Ramos (cell line): ENCODE measurements around the gene SLA2.
"Not testable (repeated sequence)": the region's sequence is repeated elsewhere in the genome, so short reads cannot be mapped to it uniquely, and the experiment has no call there.

Source experiments
- in situ Hi-C: fragments of 300-500 bp; cut with MboI; formaldehyde crosslinking; loops from one replicate; pipeline ENCODE4 v1.14.3; 2022; ENCODE audit warnings: low sequenced_read_pairs; ENCODE audit not compliant: unreplicated experiment

The SLA2 gene, protein sequence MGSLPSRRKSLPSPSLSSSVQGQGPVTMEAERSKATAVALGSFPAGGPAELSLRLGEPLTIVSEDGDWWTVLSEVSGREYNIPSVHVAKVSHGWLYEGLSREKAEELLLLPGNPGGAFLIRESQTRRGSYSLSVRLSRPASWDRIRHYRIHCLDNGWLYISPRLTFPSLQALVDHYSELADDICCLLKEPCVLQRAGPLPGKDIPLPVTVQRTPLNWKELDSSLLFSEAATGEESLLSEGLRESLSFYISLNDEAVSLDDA

DNA sequence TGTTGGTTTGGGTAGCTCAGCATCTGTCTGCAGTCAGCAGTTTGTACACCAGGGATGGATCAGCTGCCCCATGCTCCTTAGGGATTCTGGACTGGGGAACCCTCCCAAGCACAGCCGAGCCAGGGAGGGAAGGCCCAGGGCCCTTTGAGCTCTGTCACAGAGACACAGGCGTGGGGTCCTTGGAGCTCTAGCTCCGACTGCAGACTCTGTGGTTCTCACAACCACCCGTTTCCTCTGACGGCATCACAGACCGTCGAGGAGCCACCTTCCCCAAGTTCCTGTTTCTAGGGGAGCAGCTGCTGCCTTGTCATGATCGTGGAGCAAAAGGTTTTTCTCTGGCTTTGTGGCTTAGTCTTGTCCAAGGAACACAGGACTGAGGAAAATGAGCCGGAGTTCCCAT lies at the start of gene SLA2:
TSS of gene SLA2 (minus strand) at position 199 of the 400 bp plus-strand sequence. CDS start 4,861 bp downstream, outside the sequence.
- in situ Hi-C loops, result no loop called here

DNA sequence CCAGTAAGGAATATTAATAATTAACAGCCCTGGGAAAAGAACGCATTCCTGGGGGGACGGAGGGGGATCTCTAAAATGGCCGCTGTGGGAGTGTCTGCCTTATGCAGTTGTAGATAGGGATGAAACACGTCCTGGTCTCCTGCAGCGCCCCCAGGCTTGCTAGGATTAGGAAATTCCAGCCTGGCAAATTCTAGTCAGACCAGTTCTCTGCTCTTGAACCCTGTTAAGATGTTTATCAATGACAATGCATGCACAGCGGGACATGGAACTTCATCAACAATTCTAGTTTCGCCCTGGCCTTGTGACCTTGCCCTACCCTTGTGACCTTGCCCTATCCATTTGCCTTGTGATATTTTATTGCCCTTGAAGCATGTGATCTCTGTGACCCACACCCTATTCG lies 49.5 kb upstream of the SLA2 start:
- in situ Hi-C loops, result not testable (repeated sequence)

DNA sequence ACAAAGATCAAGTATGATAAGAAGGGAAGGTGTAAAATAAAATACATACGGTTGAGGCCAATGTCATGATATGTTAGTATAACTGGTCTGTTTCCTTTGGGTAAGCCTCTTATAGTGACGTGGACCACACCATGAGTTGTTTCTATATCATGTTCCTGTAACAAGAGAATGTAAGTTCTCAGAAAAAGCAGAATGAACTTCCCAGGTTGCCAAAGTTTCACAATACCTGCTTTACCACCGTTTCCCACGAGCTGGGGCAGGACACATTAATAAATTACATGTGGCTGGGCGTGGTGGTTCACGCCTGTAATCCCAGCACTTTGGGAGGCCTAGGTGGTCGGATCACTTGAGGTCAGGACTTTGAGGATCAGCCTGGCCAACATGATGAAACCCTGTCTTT lies 42.6 kb upstream of the SLA2 start:
- in situ Hi-C loops, result no loop called here

DNA sequence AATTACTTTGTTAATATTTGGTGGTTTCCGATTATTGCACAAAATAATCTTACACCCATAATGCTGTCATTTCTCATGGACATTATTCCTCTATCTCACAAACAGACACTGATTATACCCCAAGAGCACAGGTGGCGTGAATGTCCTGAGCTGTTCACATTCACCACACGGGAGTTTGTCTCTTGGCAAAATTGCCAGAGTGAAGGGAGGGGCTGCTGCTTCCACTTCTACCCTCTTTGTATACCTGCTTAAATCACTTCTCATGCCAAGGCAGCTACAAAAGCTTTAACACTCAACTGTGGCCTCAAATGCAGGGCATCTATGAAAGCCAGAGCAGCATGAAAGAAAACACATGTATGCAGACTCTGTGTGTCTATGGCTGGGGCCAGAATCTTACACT lies 41.9 kb upstream of the SLA2 start:
- in situ Hi-C loops, result no loop called here

DNA sequence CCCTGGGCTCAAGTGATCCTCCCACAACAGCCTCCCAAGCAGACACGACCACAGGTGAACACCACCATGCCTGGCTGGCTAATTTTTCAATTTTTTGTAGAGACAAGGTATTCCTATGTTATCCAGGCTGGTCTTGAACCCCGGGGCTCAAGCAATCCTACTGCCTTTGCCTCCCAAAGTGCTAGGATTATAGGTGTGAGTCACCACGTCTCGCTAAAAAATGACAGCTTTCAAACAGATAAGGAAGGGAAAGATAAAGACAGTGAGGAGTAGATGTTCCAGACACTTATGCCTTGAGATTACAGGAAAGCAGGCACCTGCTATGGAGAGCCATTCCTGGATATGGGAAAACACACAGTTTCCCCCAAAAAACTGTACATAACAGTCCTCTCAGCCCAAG lies 40.9 kb upstream of the SLA2 start:
- in situ Hi-C loops, result no loop called here

DNA sequence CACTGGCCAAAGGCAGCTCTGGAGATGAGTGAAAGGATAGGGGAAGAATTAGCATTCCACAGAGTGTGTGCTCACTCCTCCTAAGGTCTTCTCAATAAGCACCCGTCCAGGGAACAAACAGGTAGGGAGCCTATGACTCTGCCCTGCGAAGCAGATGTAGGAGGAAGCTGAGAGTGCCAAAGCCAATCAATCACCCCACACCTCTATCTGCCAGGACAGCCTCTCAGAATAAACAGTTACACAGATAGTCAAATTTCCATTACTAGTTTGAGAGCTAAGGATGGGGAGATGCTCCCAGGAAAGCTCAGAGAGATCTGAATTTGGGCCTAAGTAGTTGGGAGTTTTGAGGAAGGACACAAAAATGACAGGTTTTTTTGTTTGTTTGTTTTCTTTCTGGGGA lies 40.5 kb upstream of the SLA2 start:
- in situ Hi-C loops, result no loop called here

DNA sequence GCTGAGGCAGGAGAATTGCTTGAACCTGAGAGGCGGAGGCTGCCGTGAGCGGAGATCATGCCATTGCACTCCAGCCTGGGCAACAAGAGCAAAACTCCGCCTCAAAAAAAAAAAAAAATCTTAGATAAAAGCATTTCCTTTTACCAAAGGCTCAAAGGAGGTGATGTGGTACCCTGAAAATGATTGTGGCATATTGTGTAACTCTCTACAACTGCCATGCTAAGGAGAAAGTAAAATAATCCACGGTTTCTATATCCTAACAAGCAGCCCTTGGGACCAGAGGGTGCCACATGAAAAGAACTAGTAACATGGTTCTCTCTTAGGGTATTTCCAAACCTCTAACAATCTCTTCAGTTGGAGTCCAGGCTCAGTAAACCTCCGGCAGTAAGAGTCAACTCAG lies 38.8 kb upstream of the SLA2 start:
- in situ Hi-C loops, result no loop called here

DNA sequence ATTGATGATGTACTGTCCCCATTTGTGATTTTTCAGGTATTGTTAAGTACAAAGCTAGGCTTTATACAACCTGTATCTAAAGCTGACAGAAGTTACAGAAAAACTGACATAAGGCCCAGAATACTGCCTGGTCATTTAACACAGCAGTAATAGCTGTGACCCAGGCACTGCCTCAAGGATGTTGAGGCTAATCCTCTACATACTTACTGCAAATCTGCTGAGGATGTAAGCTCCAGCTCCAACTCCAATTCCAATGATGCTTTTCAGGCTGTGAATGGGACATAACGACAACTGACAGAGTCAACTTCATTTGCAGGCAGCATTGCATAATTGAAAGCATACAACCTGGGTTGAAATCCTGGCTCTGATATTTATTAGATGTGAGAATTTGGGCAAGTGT lies 36.3 kb upstream of the SLA2 start:
- in situ Hi-C loops, result no loop called here

DNA sequence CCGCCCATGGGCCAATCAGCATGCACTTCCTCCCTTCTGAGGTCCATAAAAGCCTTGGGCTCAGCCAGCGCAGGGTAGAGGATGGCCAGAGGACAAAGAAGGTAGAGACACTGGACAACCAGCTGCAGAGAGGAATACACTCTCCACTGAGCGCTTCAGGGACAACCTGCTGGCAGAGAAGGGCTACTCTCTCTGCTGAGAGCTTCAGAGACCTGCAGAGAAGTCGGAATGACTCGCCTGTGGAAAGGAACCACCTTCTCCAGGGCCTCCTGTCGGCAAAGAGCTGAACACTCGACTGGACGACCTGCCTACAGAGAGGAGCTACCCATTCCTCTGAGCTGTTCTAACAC lies 31.4 kb upstream of the SLA2 start:
- in situ Hi-C loops, result no loop called here

DNA sequence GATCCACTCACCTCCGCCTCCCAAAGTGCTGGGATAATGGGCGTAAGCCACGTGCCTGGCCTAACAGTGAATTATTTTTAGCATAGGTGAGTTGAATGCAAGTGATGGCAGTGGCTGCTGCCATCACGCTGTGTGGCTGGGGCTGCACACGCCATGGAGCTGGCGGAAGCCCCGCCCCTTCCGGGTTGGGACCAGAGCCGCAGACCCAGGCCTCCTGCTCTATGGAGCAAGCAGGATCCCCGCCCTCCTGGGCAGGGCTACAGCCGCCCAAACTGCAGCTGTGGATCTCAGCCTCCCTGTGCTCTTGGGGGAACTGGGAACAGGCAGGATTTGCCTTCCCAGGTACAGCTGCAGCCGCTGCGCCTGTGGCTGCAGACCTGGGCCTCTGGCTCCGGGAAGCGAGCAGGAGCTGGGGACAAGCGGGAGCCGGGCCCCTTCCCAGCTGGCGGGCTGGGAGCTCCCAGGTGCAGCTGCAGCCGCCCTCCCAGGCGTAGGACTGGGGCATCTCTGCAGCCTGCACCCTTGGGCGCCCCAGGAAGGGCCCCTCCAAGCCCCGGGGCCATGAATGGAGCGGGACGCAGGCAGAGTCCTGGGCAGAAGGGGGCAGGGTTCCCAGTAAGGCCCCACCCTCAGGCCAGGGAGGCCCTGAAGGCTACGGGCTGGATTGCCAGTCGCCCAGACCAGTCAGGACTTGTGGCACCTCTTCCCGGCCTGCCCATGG lies 30.9 kb upstream of the SLA2 start:
- in situ Hi-C loops, result no loop called here

DNA sequence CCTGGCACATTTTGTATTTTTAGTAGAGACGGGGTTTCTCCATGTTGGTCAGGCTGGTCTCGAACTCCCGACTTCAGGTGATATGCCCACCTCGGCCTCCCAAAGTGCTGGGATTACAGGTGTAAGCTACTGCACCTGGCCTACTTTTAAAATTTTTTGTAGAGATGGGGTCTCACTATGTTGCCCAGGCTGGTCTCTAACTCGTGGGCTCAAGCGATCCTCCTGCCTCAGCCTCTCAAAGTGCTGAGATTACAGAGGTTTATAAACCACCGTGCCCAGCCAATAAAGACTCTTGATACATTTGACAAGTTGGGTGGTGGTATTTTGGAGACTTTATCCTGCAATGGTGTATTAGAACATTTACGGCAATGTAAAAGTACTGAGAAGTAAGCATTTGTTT lies 29.5 kb upstream of the SLA2 start:
- in situ Hi-C loops, result not testable (repeated sequence)

DNA sequence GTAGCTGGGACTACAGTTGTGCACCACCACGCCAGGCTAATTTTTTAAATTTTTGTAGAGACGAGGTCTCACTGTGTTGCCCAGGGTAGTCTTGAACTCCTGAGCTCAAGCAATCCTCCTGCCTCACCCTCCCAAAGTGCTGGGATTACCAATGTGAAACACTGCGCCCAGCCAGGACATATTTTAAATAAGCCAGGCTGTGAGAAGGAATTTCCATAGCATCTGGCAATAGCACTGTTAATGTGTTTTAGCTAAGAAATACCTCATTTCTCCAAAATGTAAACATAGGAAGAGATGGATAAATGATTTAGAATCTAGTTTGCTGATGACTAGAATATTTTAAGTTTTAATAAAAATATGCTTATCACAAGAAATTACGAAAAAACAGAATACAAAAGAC lies 27.0 kb upstream of the SLA2 start:
- in situ Hi-C loops, result no loop called here

DNA sequence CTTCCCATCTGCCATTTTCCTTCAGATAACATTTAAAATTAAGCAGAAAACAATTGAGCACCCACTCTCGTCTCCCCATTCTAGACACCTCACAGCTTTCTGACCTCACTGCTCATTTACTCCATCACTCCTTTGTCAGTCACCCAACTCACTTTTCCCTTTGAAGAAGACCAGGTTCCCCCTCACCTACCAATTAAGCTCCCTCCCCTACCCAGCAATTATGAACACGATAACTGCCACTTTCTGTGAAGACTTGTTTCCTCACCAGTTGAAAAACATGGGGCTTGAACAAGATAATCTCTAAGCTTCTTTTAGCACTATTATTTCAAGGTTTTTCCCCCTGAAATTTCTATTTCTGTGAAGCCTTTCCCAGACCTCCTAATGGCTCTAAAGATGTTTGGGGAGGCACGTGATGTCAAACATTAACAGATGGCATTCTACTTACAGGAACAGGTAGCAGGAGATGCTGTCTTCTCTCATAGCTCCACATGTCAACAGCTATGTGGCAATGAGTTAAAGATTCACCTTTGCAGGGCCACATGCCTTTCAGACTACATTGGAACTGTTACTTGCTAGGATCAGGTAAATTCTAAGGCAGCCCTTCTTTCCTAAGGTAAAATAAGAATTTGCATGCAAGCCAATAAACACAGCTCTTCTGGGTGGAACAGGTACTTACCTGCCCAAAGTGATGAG lies 24.8 kb upstream of the SLA2 start:
- in situ Hi-C loops, result no loop called here

DNA sequence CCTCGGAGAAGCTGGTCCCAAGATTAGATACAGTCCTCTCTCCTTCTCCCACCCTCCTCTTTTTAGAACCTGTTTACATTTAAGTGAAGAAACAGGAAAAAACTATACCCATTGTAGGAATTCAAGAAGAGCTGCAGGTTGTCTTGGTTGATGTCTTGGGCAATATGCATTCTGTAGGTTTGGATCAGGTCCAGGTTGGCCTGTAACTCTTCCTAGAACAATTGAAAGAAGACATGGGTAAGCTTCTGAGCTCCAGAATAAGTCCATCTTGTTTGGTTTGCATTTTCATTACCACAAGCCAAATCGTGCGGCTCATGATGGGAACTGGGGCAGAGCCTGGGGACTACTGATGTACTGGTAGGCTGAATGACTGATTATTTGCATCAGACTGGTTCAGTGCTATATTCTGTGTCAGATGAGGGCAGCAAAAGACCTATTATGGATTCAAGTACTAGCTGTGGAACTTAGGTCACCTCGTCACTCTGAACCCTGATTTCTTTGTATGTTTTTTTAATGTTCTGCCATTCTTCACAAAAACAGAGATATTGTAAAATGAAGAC lies 20.3 kb upstream of the SLA2 start:
- in situ Hi-C loops, result no loop called here

DNA sequence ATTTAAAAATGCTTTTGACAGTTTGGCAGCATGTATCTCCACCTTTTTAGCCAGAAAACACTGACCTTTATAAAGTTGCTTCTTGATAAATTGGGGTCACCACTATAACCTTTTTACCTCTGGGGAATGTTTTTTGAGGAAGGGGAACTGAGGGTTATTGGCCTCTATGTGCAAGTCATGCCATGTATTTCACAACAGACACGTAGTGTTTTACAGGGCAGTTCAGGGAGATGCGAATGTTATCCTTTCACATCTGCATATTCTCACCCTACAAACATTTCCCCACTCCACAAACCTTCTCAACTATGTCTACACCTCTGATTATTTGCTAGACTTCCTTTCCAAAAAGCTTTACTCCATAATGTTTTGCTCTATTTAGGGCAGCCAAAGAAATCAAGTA lies 17.0 kb upstream of the SLA2 start:
- in situ Hi-C loops, result no loop called here

DNA sequence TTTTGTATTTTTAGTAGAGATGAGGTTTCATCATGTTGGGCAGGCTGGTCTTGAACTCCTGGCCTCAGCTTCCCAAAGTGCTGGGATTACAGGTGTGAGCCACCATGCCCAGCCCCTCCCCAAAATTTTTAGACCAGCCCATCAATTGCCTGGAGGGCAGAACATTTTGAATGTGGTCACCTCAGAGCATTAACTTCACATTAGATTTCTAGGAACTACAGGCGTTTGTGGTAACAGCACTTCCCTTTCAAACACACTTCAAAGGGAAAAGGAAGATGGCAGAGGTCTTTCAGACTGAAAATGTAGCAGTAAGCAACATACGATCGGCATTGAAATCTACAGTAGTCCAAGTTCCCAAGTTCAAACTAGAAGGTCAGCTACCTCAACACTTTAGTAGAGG lies 12.3 kb upstream of the SLA2 start:
- in situ Hi-C loops, result no loop called here

DNA sequence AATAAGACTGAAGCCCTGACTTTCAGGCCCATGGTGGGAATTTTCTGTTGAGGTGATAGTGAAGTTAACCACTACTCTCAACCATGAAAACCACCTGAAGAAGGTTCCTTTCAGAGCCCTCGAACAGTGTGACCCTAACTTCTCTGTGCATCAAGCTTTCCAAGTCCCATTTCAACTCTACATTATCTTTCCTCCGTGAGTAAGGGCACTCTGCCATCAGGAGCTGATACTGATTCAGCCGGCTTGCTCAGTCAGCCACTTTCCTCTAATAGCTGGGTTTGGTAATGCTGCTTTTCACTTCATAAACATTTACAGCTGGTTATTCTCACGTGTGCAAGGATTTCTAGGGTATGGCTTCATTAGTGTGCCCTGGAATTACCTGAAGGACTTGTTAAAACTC lies 10.7 kb upstream of the SLA2 start:
- in situ Hi-C loops, result no loop called here

DNA sequence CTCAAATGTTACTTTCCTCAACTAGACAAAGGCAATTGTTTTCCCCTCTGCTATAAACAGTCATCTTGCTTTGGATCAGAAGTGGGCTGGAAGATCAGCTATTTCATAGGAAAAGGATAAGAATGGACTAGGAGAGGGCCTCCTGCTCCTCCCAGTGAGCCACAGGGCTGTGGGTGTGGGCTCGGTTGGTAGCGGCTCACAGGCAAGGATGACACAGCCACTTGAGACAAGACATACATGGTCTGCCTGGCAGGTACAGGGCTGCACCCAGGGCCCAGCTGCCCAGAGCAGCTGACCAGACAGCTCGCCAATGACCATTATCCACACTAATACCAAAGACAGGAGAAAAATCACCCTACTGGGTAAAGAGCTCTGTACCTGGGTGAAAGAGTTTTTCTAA lies 9.0 kb upstream of the SLA2 start:
- in situ Hi-C loops, result no loop called here

DNA sequence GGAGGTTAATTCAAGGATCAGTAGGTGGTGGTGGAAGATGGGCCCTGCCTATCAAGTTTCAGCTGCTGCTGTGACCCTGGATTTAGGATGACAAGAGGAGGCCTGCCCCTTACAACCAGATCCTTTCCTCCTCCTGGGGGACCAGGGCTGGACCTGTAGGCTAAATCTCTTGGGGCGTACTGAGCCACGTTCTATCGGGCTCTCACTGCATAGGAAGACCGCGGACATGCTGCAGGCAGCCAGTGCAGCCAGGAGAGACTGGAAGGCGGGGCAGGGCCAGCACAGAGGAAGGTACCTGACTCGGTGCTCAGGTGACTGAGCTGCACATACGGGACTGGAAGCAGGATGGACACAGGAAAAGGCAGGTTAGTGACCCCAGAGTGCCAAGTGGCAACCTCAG lies 8.5 kb upstream of the SLA2 start:
- in situ Hi-C loops, result no loop called here

DNA sequence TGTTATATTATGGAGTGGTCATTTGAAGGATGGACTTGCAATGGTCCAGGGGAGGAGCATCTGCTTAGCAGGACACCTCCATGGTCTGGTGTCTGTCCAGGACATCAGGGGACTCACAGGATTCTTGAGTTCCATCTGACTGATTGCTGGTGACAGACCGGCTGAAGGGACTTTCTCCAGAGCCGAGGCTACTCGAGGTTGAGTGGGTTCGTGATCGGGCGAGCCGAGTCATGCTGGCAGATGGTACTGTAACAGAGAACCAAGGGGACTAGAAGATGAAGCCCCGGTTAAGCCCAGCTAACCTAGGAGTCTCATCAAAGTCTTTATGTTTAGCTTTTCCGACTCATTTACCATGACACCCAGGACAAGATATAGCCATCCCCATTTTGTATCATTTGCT lies 7.5 kb upstream of the SLA2 start:
- in situ Hi-C loops, result no loop called here
